B cell (primary cell): Measurements from ENCODE around the gene ARHGAP45. TPM values are rescaled to one million over a fixed set of nuclear protein-coding genes. Genes with fewer than 3 reads are reported as not detected.

ENCODE experiments used
- ATAC-seq: fragments of 200-7000 bp; cut with Tn5 transposase; one replicate; pipeline ENCODE4 v1.10.0; 2021; ENCODE audit warnings: low read depth, mild to moderate bottlenecking, moderate number of reproducible peaks, moderate library complexity
- CTCF ChIA-PET: fragments of 350-600 bp; sonication (Branson Sonifier 250); formaldehyde crosslinking; loops from one replicate; lab custom pipeline; 2021; ENCODE audit warnings: antibody characterized with exemption, inconsistent platforms; lab: Charles Lee
- POLR2A ChIA-PET: fragments of 350-600 bp; sonication (Branson Sonifier 250); formaldehyde crosslinking; loops from one replicate; lab custom pipeline; 2021; ENCODE audit warnings: antibody characterized with exemption; lab: Charles Lee
- DNase-seq: peaks from one replicate; pipeline ENCODE4 v3.0.0; 2013
- H2AFZ ChIP-seq: 2 replicates; pipeline ENCODE4 v1.6.1; 2012; ENCODE audit warnings: mild to moderate bottlenecking, low read depth, low read length; ENCODE audit not compliant: insufficient read depth, poor library complexity, severe bottlenecking
- H3K27ac ChIP-seq, 2 donors: 1 replicate in 1 of 2; 2 replicates in 1 of 2; pipeline ENCODE4 v1.5.1; 2012 to 2013; ENCODE audit warnings: low read length in 2 of 2, mild to moderate bottlenecking in 2 of 2, moderate library complexity in 1 of 2
- H3K27me3 ChIP-seq, 4 experiments: fragments of 200-600 bp in 1 of 4; sonication (generic) in 1 of 4; replicated peaks in 1 of 4; 1 replicate in 2 of 4; 2 replicates in 2 of 4; pipeline versions ENCODE4 v1.6.1 to v1.7.0; 2013 to 2016; ENCODE audit warnings: low read length in 3 of 4, mild to moderate bottlenecking in 2 of 4, mixed read lengths in 1 of 4, moderate library complexity in 1 of 4; ENCODE audit not compliant: insufficient read depth in 4 of 4, control insufficient read depth in 3 of 4; ENCODE audit errors: control extremely low read depth in 1 of 4
- H3K36me3 ChIP-seq, 2 experiments: replicated peaks in 1 of 2; 1 replicate in 1 of 2; 2 replicates in 1 of 2; pipeline versions ENCODE4 v1.6.1 to v1.7.1; 2013; ENCODE audit warnings: low read length in 1 of 2; ENCODE audit not compliant: insufficient read depth in 2 of 2, control insufficient read depth in 1 of 2; ENCODE audit errors: control extremely low read depth in 1 of 2, extremely low read depth in 1 of 2
- H3K4me1 ChIP-seq, 2 donors: fragments of 200-600 bp in 1 of 2; sonication (generic) in 1 of 2; 1 replicate in 1 of 2; 2 replicates in 1 of 2; pipeline versions ENCODE4 v1.5.1 to v1.6.1; 2013 to 2017; ENCODE audit warnings: low read length in 2 of 2; ENCODE audit not compliant: control insufficient read depth in 2 of 2, insufficient read depth in 2 of 2
- H3K4me2 ChIP-seq: replicated peaks from 2 replicates; pipeline ENCODE3; 2012; ENCODE audit warnings: mild to moderate bottlenecking, low read depth, low read length; ENCODE audit not compliant: poor library complexity, severe bottlenecking
- H3K4me3 ChIP-seq, 5 experiments: fragments of 200-600 bp in 1 of 5; sonication (generic) in 1 of 5; 1 replicate in 3 of 5; 2 replicates in 2 of 5; pipeline versions ENCODE4 v1.5.1 to v1.7.0; 2011 to 2016; ENCODE audit warnings: low read length in 4 of 5, mild to moderate bottlenecking in 4 of 5, low read depth in 2 of 5, control low read depth in 1 of 5, moderate library complexity in 1 of 5; ENCODE audit not compliant: insufficient read depth in 1 of 5; ENCODE audit errors: control extremely low read depth in 1 of 5, extremely low read depth in 1 of 5
- H3K79me2 ChIP-seq: fragments of 200-600 bp; sonication (generic); one replicate; pipeline ENCODE4 v1.6.0; 2016; ENCODE audit warnings: low read length; ENCODE audit not compliant: control insufficient read depth, insufficient read depth
- H3K9ac ChIP-seq: fragments of 200-600 bp; sonication (generic); 2 replicates; pipeline ENCODE4 v1.6.1; 2017; ENCODE audit warnings: mild to moderate bottlenecking, low read length, moderate library complexity
- H3K9me3 ChIP-seq, 3 donors: one replicate each; pipeline versions ENCODE4 v1.6.1 to v1.7.1; 2013; ENCODE audit warnings: low read length in 2 of 3; ENCODE audit not compliant: control insufficient read depth in 2 of 3, insufficient read depth in 1 of 3; ENCODE audit errors: control extremely low read depth in 1 of 3
- H4K20me1 ChIP-seq: 2 replicates; pipeline ENCODE4 v1.6.0; 2012; ENCODE audit warnings: mild to moderate bottlenecking, low read length; ENCODE audit not compliant: insufficient read depth, control insufficient read depth, poor library complexity, severe bottlenecking
- H3K27ac Mint-ChIP-seq: one replicate; pipeline ENCODE4 v1.8.0; 2021; ENCODE audit warnings: mixed read lengths
- H3K27me3 Mint-ChIP-seq: one replicate; pipeline ENCODE4 v1.8.0; 2021; ENCODE audit warnings: mixed read lengths
- H3K4me1 Mint-ChIP-seq: one replicate; pipeline ENCODE4 v1.8.0; 2021; ENCODE audit warnings: mixed read lengths
- H3K4me3 Mint-ChIP-seq: one replicate; pipeline ENCODE4 v1.8.0; 2021; ENCODE audit warnings: mixed read lengths
- H3K9me3 Mint-ChIP-seq: one replicate; pipeline ENCODE4 v1.8.0; 2022; ENCODE audit warnings: mixed read lengths; ENCODE audit not compliant: insufficient read depth
- EZH2 ChIP-seq: IDR thresholded peaks from 2 replicates; pipeline ENCODE4 v1.6.1; 2012; ENCODE audit warnings: borderline replicate concordance, low read depth, mild to moderate bottlenecking, moderate library complexity, low read length; ENCODE audit not compliant: insufficient read depth, poor library complexity, severe bottlenecking
- WGBS: methylation state at CpG from one replicate; pipeline ENCODE4 v1.1.5; 2013; ENCODE audit warnings: missing lambda C conversion rate; ENCODE audit not compliant: insufficient coverage; 5-methylcytosine and 5-hydroxymethylcytosine counted together
- intact Hi-C: fragments of 100-400 bp; cut with micrococcal nuclease; formaldehyde crosslinking; loops from one replicate; pipeline ENCODE4 v1.10.0; 2022
- polyA plus RNA-seq: library from polyadenylated mRNA; depleted of rRNA; stranded (reverse); fragments of >200 nt; gene quantifications from 2 replicates; pipeline ENCODE4 v1.2.3, GENCODE V29; 2012
- total RNA-seq, 2 donors: library from RNA; stranded (reverse); fragments of 120-200 nt in 1 of 2; gene quantifications; 1 replicate in 1 of 2; 2 replicates in 1 of 2; pipeline versions ENCODE4 v1.2.3 to v1.2.4, GENCODE V29; 2013 to 2022
- TF ChIP-seq, protein P1 (sequence below): fragments of 200-600 bp; IDR thresholded peaks from one replicate; pipeline ENCODE4 v1.8.0; 2022; ENCODE audit warnings: antibody characterized with exemption, mild to moderate bottlenecking

ARHGAP45 gene
- total and polyA plus RNA-seq, 2 donors (not counting 1 experiment from before 2014, with no cell fraction given): 488 to 490 TPM

DNA sequence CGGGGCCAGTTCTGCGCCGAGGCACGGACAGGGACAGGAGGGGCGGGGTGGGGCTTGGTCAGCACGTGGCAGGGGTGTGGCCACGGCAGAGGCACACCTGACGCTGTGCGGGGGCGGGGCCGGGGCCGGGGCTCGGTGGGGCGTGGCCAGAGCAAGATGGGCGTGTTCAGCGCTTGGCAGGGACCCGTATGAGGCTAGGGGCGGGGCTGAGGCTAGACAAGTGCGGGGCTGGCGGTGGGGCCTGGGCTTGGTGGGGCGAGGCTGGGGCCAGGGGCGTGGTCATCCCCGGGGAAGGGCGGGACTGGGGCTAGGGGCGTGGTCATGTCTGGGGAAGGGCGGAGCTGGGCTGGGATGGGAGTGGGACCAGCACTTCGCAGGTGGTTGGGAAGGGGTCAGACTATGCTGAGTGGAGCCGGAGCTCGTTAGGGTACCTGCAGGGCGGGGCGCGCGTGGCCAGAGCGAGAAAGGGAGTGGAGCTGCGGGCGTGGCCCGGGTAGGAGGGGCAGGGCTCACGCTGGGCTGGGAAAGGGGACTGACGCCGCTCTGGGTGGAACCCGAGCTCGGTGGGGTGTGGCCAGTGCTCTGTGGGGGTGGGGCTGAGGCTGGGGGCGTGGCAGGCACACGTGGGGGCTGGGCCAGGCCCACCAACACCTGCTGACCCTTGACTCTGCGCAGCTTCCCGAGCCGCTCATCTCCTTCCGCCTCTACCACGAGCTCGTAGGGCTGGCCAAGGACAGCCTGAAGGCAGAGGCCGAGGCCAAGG, 15.4 kb downstream of the ARHGAP45 start:
- H3K4me3 ChIP-seq: no peak overlapping the region
- peaks cover 34% of the 10 kb centered on the region for H3K4me1 Mint-ChIP-seq
- H3K4me3 Mint-ChIP-seq: peak overlapping the region; percentile 13
- peak; percentile 77 for DNase-seq
- H3K9me3 ChIP-seq: no peaks in the 10 kb centered on the region
- H3K79me2 ChIP-seq: peaks cover 39% of the 10 kb centered on the region
- CTCF ChIA-PET: interaction anchor here (1.7 kb wide), 1 partner anchor 18 kb away, joined by 8 read pairs; no protein-coding TSS in a partner anchor
- peak overlapping the region; percentile 79 for H3K27ac Mint-ChIP-seq
- POLR2A ChIA-PET: interaction anchor here (0.5 to 8.4 kb wide), 8 partner anchors 8 to 185 kb away, joined by 3 to 97 read pairs (median 6); partner anchors contain the start of genes ARHGAP45, RNU6-2 and TMEM259
- H3K27me3 ChIP-seq: no peaks in the 10 kb centered on the region
- H3K36me3 ChIP-seq: peaks cover 0 to 91% of the 10 kb centered on the region in 2 experiments
- peaks cover 94% of the 10 kb centered on the region for H4K20me1 ChIP-seq
- peak overlapping the region; percentile 3 for H3K4me2 ChIP-seq
- peak overlapping the region; percentile 18 to 30 for H3K27ac ChIP-seq
- peak; percentile 67 for ATAC-seq
- H3K9me3 Mint-ChIP-seq: no peaks in the 10 kb centered on the region
- peaks cover 33 to 67% of the 10 kb centered on the region in 2 donors for H3K4me1 ChIP-seq
- TF ChIP-seq, protein P1, sequence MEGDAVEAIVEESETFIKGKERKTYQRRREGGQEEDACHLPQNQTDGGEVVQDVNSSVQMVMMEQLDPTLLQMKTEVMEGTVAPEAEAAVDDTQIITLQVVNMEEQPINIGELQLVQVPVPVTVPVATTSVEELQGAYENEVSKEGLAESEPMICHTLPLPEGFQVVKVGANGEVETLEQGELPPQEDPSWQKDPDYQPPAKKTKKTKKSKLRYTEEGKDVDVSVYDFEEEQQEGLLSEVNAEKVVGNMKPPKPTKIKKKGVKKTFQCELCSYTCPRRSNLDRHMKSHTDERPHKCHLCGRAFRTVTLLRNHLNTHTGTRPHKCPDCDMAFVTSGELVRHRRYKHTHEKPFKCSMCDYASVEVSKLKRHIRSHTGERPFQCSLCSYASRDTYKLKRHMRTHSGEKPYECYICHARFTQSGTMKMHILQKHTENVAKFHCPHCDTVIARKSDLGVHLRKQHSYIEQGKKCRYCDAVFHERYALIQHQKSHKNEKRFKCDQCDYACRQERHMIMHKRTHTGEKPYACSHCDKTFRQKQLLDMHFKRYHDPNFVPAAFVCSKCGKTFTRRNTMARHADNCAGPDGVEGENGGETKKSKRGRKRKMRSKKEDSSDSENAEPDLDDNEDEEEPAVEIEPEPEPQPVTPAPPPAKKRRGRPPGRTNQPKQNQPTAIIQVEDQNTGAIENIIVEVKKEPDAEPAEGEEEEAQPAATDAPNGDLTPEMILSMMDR: no peak
- no peak for TF ChIP-seq EZH2
- WGBS: 80% methylated on average over 49 of the region's 51 CpGs
- no peak overlapping the region for H3K9ac ChIP-seq
- no peak overlapping the region for H2AFZ ChIP-seq
- intact Hi-C loops: no loop called here
- H3K27me3 Mint-ChIP-seq: no peaks in the 10 kb centered on the region
